Activated CD8-positive, alpha-beta memory T cell treated with anti-CD3 and anti-CD28 coated beads for 48 hours (primary cell): ENCODE results near the gene QKI.
A peak's percentile ranks its signal among the peaks of the same experiment; 100 is the strongest.

Experiments
- DNase-seq, 3 experiments: peaks; one replicate each; pipeline ENCODE4 v3.0.0-alpha.2; 2020; ENCODE audit warnings: low read depth in 2 of 3, low spot score in 2 of 3

Gene QKI

GRCh38 chr6:163527291-163527690, 112.8 kb downstream of the QKI start:
- DNase-seq, result no peak

- no peak for DNase-seq
Measured at GRCh38 chr6:163529605-163530004, 115.1 kb downstream of the QKI start.

GRCh38 chr6:163530406-163530805, 115.9 kb downstream of the QKI start:
- no peak for DNase-seq

GRCh38 chr6:163531122-163531521, 116.6 kb downstream of the QKI start:
- no peak for DNase-seq

- no peak for DNase-seq
Measured at GRCh38 chr6:163532526-163533078, 118.1 kb downstream of the QKI start.

GRCh38 chr6:163533443-163533842, 118.9 kb downstream of the QKI start:
- no peak for DNase-seq

- DNase-seq, result no peak
Measured at GRCh38 chr6:163536770-163537169, 122.3 kb downstream of the QKI start.

- DNase-seq, result no peak
Measured at GRCh38 chr6:163538331-163538730, 123.8 kb downstream of the QKI start.

- no peak for DNase-seq
Measured at GRCh38 chr6:163539101-163539762, 124.7 kb downstream of the QKI start.

- no peak for DNase-seq
Measured at GRCh38 chr6:163543321-163543720, 128.8 kb downstream of the QKI start.

- no peak for DNase-seq
Measured at GRCh38 chr6:163545370-163545769, 130.9 kb downstream of the QKI start.

- DNase-seq, result no peak
Measured at GRCh38 chr6:163547287-163547686, 132.8 kb downstream of the QKI start.

GRCh38 chr6:163548624-163549023, 134.1 kb downstream of the QKI start:
- DNase-seq, result no peak

GRCh38 chr6:163554032-163554431, 139.5 kb downstream of the QKI start:
- no peak for DNase-seq

GRCh38 chr6:163554663-163555062, 140.1 kb downstream of the QKI start:
- peak in 1 of 3 experiments; percentile 8 for DNase-seq

- no peak for DNase-seq
Measured at GRCh38 chr6:163559661-163560060, 145.1 kb downstream of the QKI start.

GRCh38 chr6:163563318-163563717, 148.8 kb downstream of the QKI start:
- DNase-seq, result no peak

GRCh38 chr6:163564534-163564933, 150.0 kb downstream of the QKI start:
- DNase-seq, result no peak

- no peak for DNase-seq
Measured at GRCh38 chr6:163565140-163565539, 150.6 kb downstream of the QKI start.

- no peak for DNase-seq
Measured at GRCh38 chr6:163566056-163566455, 151.5 kb downstream of the QKI start.

- DNase-seq, result no peak
Measured at GRCh38 chr6:163568275-163568674, 153.8 kb downstream of the QKI start.

GRCh38 chr6:163570579-163571231, 156.2 kb downstream of the QKI start:
- no peak for DNase-seq

GRCh38 chr6:163571730-163572129, 157.2 kb downstream of the QKI start:
- DNase-seq, result no peak
